ENCODE data around the gene ARID3B. TPM values are rescaled to one million over a fixed set of nuclear protein-coding genes. Genes with fewer than 3 reads are reported as not detected.
"Not testable (repeated sequence)": the region's sequence is repeated elsewhere in the genome, so short reads cannot be mapped to it uniquely, and the experiment has no call there.

ARID3B gene
- total RNA-seq, 1 donor from 2014 or later = 2.7 TPM

GRCh38 chr15:74596736-74597135 is 55.7 kb downstream of the ARID3B start:
- intact Hi-C loops (cut with DNase I) = not testable (repeated sequence)

DNA sequence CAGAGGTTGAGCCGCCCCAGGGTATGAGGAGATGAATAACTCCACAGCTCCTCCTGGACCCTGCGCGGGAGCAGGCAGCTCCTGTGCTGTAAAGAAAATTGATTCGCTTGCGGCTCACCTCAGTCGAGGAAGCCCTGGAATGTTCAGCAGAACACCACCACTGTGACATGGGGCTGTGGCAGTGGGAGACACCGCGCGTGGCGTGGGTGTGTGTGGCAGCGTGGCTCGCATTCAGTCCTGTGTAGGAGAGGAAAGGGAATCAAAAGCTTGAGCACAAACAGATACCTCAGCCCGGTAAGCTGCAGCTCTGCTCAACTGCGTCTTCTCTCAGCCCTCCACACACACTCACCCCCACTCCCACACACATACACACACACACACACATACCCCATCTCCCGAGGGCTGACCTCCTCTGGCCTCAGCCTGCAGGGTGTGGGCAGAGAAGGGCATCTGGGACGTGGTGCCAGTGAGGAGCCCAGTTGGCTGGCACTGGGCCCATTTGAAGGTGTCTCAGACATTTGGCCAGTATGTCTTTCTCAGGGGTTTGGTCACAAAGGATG is 56.2 kb downstream of the ARID3B start:
- DNase-seq (ENCODE audit: low spot score) = not testable (repeated sequence)

More at GRCh38 chr15:74596736-74597135, 55.7 kb downstream of the ARID3B start:
- not testable (repeated sequence) for DNase-seq (ENCODE audit: low spot score)

DNA sequence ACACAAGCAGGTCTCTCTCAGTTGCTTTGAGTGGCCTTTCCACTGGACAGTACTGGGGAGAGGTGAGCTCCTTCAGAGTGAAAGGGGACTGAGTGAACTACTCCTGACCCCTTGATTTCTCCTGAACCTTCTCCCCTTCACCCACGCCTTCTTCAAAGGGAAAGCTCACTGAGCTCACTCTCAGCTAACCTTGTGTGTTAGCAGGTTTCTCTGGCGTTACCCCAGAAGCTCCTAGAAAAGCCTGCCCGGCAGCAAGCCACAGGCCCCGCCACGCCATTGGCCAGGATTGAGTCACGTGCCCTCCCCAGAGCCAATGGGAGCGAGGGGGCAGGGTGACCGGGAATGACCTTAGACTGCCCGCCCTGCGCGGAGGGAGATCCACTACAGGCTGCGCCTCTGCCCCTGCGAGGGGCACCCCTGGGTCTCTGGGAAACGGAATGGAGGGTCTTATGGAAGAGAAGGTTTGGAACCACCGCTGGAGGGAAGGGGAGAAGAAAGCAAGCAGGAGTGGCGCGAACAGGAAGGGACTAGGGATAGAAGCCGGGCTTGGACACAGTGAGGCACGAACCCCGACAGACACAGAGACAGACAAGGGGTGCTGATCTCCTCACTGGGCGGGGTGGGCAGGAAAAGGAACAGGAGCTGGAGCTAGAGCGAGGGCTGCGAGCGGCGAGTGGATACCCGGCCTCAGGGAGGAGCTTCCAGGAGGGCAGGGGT is 57.3 kb downstream of the ARID3B start:
- intact Hi-C loops (cut with DNase I) = no loop called here

More for the DNA sequence above, 56.2 kb downstream of the ARID3B start:
- intact Hi-C loops (cut with DNase I) = not testable (repeated sequence)

GRCh38 chr15:74599156-74599555 is 58.1 kb downstream of the ARID3B start:
- DNase-seq (ENCODE audit: low spot score) = no peak
- intact Hi-C loops (cut with DNase I) = no loop called here

More for the DNA sequence above, 57.3 kb downstream of the ARID3B start:
- peak; percentile 99 for DNase-seq (ENCODE audit: low spot score)

GRCh38 chr15:74603026-74603788 is 62.2 kb downstream of the ARID3B start:
- intact Hi-C loops (cut with DNase I) = no loop called here
- no peak for DNase-seq (ENCODE audit: low spot score)

DNA sequence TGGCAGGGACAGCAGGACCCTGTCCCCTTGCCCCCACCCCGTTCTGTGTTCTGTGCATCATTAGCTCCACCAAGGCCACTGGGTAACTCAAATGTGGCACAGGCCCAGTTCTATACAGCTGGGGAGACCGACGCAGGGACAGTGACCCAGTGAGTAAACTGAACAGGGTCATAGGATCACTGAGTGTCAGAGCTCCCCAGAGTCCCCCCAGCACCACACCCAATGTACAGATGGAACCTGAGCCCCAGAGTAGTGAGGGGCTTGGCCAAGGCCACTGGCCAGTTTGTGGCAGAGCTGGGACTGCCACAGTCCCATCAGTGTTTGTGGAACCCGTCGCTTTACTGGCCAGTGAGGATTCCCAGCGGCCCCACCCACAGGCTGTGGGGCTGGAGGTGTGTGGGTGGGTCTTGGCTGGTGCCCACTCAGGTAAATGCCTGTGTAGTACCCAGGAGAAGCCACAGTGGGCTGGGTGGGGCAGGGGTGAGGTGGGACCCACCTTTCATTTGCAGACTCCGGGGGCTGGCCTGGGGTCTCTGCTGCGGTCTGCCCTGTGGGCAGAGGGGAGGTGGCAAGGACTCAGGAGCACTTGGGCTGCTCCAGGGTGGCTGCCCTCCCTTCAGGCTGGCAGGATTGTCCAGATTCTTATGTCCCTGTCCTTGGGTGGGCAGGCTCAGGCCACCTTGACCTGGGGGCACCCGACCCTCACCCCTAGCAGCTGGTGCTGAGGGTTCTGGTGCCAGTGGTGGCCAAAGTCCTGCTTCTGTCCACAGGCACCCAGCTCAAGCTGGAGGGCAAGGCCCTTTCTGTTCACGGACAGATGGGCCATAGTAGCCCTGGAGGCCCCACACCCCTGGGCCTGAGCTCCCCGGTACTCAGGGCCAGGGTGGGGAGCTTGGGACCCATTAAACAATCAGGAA is 63.0 kb downstream of the ARID3B start:
- DNase-seq (ENCODE audit: low spot score) = no peak
- intact Hi-C loops (cut with DNase I) = no loop called here

DNA sequence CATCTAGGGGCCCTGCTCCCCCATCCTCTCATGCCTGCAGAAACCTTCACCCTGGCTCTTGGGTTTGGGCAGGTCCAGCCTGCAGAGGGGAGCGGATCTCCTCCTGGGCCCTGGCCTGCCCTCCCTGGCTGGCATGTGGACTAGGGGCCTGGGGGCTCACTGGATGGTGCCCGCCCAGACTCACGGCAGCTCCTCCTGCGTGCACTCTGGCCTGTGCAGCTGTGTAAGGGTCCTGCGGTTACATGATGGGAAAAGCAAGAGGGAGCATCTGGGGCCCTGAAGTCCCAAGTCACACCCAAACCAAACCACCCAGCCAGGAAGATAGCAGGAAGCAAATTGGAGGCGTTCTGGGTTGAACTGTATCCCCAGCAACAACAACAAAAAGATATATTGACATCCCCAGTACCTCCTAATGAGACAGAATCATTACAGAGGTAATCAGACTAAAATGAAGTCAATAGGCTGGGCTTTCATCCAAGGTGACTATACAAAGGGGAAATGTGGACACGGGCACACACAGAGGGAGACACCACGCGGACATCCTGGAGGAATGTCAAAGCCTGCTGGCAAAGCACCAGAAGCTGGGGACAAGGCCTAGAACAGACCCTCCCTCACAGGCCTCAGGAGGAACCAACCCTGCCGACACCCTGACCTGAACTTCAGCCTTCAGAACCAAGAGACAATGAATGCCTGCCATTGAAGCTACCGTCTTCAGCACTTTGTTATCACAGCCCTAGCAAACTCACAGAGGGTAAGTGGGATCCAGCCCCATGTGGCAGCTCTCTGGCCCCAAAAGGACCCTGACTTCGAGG is 64.2 kb downstream of the ARID3B start:
- DNase-seq (ENCODE audit: low spot score) = no peak
- intact Hi-C loops (cut with DNase I) = no loop called here

DNA sequence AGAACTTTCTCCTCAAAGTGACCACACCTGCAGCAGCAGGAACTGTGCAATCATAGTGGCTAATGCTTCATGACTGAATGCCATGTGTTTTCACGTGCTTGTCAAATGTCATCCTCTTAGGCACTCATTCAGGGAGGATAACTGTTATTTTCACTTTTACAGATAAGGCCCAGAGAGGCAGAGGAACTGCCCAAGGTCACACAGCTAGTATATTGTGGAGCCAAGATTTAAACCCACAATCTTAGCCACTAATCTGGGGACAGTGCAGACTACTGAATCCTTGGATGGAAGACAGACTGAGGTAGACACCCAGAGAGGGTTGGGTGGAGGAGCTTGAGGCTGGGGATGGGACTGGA is 64.8 kb downstream of the ARID3B start:
- DNase-seq (ENCODE audit: low spot score) = no peak

GRCh38 chr15:74608786-74609185 is 67.8 kb downstream of the ARID3B start:
- DNase-seq (ENCODE audit: low spot score) = no peak
- intact Hi-C loops (cut with DNase I) = no loop called here

More for the DNA sequence above, 64.8 kb downstream of the ARID3B start:
- intact Hi-C loops (cut with DNase I) = no loop called here

DNA sequence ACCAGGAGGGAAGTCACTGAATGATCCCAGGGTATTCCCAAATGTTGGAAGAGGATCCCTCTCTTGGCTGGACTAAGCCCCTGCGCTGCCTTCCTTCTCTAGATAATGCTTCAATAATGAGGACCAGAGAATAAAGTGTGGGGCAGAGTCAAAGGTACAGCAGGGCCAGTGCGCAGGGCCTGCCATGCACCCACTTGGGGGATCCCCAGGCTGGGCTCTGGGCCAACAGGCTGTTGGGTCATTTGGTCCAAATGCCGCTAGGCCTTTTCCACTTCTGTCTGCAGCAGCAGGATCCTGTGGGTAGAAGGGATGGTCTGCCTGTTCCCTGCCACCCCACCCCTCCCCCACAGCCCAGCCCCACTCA is 68.9 kb downstream of the ARID3B start:
- DNase-seq (ENCODE audit: low spot score) = no peak
- intact Hi-C loops (cut with DNase I) = no loop called here

GRCh38 chr15:74610302-74610951 is 69.4 kb downstream of the ARID3B start:
- DNase-seq (ENCODE audit: low spot score) = no peak
- intact Hi-C loops (cut with DNase I) = no loop called here

DNA sequence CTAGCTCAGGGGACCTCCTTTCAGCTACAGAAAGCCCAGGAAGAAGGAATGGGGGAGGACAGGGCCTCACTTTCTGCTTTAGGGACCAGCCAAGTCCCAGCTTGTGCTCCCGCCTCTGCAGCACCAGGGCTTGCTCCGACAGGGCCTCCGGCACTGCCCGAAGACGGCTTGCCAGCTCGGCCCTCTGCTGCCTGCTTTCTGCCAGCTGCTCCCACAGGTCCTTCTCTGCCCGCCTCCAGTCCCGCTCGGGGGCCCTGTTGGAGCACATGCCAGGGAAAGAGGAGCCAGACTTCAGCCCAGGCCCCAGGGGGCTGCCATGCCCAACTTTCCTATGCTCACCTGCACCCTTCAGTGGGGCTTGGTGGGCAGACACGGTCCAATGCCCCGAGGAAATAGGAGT is 70.3 kb downstream of the ARID3B start:
- DNase-seq (ENCODE audit: low spot score) = no peak

GRCh38 chr15:74611834-74612233 is 70.8 kb downstream of the ARID3B start:
- no peak for DNase-seq (ENCODE audit: low spot score)
- intact Hi-C loops (cut with DNase I) = no loop called here

More for the DNA sequence above, 70.3 kb downstream of the ARID3B start:
- intact Hi-C loops (cut with DNase I) = no loop called here

- intact Hi-C loops (cut with DNase I) = no loop called here
- DNase-seq (ENCODE audit: low spot score) = no peak
Observed at GRCh38 chr15:74612677-74613076, 71.7 kb downstream of the ARID3B start.

DNA sequence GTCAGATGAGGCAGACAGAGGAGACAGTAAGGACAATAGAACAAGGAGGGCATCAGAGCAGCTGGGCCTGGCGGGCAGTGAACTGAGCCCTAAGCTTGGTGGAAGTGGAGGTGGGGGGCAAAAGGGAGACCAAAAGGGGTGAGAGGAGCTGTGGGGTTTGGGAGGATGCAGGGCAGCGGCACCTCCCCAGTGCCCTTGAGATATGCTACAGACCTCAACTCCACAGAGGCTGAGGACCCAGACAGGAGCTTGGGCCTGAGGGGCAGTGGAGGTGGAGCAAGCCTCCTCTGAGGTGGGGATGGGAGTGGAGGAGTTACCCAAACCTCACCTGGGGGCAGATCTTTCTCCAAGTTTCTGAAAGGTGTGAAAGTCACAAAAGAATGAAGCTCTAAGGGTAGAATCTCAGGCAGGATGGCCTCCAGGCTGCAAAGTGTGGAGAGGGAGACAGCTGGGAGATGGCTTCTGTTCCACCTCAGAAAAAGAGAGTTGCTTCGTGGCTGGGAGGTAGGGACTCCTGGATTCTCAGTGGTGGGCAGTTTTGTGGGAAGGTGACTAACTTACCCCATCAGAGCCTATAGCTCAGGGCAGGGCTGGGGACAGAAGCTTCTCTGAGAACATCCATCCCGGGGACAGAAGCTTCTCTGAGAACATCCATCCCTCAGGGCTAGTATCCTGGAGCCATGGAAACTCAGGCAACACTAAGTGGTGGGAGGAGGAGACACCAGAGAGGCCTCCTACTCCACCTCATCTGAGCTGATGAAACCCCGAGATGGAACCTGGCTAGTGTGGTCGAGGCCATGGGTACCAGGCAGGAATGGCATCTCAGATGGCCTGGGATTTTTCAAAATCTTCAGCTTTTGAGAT is 72.3 kb downstream of the ARID3B start:
- DNase-seq (ENCODE audit: low spot score) = no peak
- intact Hi-C loops (cut with DNase I) = no loop called here

DNA sequence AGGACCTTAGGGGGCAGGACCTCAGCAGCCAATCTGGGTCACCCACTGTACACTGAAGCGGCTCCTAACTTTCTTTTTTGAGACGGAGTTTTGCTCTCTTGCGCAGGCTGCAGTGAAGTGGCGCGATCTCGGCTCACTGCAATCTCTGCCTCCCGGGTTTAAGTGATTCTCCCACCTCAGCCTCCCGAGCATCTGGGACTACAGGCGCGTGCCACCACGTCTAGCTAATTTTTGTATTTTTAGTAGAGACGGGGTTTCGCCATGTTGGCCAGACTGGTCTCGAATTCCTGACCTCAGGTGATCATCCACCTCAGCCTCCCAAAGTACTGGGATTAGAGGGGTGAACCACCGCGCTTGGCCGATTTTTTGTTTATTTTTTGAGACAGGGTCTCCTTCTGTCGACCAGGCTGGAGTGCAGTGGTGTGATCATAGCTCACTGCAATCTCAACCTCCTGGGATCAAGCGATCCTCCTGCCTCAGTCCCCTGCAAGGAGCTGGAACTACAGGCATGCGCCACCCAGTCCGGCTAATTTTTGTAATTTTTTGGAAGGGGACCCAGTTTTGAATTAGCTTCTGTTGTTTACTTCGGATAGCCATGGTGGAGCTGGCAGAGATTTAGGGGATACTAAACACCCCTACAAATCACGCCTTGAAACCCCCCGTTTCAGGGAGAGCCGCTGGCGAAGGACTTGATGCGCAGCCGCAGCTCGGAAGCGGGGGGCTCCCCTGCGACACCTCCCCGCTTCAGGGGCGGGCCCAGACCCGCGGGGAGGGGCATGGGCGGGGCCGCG is 73.1 kb downstream of the ARID3B start:
- intact Hi-C loops (cut with DNase I) = loop anchor here (2.0 kb wide), 2 partner anchors 73 to 153 kb away; partner anchors contain the start of genes ARID3B and UBL7
- DNase-seq (ENCODE audit: low spot score) = no peak

All from cardiac septum (tissue), 1 donor.